CD1c-positive myeloid dendritic cell (primary cell): ENCODE results near the gene ANKRD1.
"Not testable (repeated sequence)": the region's sequence is repeated elsewhere in the genome, so short reads cannot be mapped to it uniquely, and the experiment has no call there.

Source experiments
- DNase-seq: peaks from one replicate; pipeline ENCODE4 v3.0.0-alpha.2; 2016; ENCODE audit errors: extremely low spot score

ANKRD1 gene

DNA sequence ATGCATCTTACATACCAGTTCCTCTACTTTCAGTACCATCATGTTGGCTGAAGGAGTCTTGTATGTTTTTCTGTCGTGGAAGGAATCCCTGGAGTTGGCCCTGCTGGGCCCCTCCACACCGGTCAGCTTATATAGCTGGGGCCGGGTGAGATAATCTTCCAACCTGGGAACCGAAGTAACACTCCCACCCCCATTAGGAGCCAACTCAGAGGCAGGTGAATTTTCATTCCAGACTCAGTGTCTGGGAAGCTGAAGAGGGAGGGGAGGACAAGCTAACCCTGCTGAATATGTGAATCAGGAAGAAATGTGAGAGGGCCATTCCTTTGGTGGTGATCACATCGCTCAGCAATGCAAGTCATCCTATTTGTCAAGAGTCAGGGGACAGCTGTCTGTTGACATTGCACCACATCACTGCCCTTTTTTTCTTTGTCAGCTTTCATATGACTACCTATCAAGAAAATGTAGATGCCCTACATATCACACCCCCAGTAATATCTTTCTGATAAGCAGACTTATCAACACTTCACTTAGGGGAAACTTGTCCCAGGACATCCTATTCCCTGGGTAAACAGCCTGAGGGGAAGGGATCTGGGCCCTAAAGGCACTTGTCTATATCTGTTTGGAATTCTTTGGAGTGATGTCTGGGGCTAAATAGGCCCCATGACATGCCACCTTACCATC is at the start of gene ANKRD1:
Gene ANKRD1, minus strand, starts transcription at position 102 of the 681 bp plus-strand sequence. Its CDS starts 60 bp downstream, at position 42.
- DNase-seq = no peak

DNA sequence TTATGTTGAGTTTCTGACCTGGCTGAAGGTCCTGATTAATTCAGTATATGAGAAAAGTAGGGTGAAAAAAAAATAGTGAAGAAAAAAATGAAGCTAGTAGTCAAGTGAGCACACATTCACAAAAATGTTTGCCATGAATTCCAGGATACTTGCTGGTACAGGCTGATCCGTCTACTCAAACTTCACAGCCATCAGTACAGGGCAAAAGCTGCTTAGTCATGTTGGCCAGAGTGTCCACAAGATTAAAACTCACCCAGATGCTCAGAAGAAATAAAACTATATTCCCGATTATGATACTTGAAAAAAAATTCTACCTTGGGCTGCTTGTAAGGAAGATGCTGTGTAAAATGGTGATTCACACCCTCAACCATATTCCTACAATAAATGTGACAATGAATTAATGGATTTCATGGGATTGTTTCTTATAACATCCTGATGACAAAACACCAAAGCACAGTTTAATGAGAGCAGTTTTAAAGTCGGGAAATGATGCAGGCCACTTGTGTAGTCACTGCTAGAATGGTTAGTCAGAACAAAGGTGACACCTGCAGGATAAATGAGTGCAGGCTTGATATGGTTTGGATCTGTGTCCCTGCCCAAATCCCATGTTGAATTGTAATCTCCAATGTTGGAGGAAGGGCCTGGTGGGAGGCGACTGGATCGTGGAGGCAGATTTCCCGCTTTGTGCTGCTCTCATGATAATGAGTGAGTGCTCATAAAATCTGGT is 49.2 kb upstream of the ANKRD1 start:
- DNase-seq = no peak

DNA sequence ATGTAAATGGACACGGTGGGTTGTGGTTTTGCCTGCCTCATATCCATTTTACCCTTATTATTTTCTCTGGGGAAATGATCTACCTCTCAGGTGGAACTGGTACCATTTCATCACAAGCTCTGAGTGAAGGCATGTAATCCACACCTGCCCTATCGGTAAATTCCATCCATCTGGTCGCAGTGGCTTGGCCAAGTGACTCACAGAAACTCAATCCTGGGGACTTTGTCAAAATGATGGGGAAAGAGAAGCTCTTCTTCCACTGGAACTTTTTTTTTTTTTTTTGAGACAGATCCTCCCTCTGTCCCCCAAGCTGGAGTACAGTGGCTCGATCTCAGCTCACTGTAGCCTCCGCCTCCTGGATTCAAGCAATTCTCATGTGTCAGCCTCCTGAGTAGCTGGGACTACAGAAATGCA is 48.2 kb upstream of the ANKRD1 start:
- no peak for DNase-seq

DNA sequence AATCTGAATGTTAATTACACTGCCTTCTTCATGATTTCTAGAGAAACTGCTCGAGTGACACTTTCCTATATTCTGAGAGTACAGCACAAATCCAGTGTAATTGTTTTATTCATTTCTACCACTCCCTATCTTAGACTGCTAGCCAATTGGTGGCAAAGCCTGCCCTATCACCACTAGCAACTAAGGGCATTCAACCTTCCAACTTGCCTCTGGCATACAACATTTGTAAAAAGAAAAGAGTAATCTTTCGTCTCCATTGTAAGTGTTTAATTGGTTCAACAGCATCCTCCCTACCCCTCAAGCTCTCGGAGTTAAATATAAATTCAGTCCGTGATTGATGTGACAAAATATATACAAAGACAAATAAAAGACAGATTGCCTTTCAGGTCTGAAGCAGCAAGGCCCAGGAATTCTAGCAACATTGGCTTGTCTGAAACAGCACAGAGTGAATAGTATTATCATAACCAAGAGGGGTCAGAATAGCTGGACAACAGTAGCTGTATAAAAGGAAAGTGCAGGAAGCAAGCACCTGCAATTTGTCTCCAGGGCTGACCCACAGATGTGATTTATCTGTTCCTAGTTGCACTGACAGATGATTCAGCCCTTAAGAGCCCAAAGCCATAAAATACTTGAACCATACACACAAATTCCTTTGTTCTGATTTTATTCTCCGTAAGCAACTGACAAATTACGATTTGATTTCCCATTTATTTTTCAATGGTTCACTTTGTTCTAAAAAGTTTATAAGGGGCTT is 47.6 kb upstream of the ANKRD1 start:
- DNase-seq = no peak

DNA sequence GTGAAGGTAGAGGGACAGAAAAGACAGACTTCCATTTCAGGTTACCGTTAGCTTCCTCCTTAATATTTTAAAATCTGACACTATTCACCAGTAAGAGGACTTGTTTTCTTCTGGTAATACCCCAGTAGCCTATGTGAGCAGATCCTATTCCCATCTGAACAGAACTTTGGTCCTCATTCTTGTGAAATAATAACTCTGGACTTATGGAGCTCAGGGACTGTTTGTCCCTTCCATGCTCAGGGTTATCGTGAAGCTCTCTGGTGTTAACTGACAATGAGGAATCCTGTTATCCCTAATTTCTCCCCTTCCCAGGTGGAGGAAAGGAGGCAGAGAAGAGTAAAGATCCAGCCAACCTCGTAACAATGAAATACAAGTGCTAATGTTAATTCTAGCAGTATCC is 47.0 kb upstream of the ANKRD1 start:
- DNase-seq = no peak

DNA sequence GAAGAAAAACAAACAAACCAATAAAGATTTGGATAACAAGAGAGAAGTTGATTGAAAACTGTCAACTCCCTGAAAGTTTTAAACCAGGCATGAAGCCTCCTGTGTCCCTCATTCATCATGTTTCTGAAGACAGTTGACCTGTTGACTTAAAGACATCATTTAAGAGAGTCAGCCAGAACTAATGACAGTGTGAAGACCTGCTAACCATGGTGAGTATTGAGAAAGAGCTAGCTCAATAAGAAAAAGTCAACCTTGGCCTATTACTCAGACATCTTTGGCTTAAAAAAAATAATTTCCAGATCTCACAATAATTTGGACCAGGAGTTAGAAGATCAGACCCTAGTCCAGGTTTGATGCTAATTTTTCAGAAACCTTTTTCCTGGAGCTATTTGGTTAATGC is 45.3 kb upstream of the ANKRD1 start:
- no peak for DNase-seq

DNA sequence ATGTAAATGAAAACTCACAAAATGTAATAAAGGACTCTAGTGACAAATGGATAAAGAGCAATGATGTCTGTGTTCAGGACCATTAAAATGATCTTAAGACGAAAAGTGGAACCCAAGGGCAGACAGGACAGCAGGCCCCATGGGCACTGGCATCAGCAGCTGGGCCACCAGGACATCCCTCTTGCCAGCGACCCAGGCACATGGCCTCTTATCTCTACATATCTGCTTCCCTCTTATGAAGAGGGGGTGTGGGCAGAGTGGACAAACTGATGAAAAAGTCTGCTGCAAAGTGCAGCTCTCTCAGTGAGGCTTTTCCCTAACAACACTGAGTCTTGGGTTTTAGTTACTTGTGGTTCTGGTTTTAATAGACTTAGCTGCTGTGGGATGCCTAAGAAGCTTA is 44.8 kb upstream of the ANKRD1 start:
- DNase-seq = no peak

DNA sequence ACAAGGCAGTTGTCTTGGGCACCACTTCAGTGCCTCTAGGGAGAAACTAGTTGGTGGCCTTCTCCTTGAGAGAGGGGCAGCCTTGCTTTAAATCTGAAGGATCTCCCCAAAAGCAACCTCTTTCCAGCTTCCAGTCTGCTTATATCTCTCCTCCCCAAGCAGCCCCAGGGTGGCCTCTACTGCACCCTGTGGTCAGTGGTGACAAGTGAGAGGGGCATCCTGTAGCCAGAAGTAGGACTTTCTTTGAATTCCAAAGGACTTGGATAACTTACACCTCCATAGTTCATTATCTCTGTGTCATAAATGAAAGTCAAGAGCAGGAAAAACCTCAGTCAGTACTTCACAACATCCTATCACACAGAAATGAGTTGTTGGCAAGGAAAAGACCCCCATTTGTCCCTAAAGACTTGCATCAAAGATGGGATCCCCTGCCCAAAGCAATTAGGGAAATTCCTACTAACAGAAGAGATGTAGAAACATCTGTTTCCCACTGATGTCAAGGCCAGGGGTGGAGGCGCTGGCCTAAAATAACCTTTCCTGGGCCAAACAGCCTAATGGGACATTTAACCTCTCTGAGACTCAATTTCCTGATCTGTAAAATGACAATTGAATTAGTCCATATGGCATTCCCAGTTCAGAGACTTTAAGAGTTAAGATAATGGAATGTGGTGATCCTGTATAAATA is 44.0 kb upstream of the ANKRD1 start:
- DNase-seq = no peak

DNA sequence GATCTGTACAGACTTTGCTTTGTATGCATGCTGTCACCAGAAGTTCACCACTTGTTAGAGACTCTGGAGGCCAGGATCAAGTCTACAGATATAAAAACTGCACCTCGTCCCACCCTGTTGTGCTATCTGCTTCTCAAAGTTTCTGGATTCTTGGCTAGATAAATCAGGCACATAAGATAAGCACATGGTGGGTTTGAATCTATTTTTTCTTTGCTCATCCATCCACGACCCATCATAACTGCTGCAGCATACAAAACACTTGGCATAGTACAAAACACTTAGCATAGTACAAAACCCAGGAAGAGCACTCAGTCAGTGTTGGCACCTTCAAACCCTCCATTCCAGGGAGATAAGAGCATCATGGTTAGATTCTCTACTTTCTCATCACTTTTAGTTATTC is 42.4 kb upstream of the ANKRD1 start:
- no peak for DNase-seq

DNA sequence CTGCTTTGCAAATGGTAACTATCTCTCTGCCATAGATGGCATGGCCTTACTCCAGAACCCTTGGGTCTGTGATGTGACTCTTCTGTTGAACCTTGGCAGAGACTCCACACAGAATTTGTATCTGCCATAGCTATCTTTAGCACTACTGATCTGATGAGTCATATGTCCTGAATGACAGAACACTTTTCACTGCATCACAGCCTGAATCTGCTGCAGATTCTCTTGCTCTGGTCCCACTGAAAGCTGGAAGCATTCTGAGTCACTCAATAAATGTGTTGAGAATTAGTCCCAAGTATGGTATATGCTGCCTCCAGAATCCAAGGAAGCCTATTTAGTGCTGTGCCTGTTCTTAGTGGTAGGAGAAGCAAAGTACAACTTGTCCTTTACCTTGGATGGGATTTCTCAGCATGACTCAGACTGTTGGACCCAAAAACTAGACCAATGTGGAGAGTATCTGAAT is 39.5 kb upstream of the ANKRD1 start:
- no peak for DNase-seq

DNA sequence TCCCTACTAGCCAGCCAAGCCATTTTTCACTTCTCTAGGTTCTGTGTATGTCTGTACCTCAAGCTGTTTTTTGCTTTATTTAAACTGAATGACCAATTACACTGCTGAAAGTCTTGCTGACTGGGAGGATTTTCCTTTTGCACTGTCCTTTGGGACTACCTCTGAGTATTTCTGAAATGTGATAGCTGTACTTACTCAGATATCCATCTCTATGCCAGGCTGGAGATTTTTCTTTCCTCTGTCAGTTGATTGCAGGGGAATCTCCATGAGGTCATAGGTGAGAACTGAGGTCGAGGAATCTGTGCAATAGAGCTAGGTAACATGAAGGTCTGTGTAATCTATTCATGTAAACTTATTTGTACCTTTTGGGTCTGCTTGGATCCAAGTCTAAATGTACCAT is 38.9 kb upstream of the ANKRD1 start:
- no peak for DNase-seq

DNA sequence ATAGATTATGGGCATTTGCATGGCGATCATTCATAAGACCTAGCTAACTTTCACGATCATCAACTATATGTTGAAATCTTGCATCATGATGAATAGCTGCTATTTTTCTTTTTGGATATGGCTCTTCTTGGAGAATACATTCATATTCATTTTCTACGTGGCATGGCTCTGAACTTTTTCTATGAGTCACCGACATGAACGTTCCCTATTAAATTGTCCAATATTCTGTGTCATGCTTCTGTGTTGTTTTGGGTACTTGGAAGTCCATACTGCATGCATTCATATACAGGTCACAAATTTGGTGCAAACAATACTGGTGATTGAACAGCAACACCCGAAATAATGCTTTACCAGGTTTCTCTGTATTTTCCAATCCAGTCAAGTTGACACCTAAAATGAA is 37.9 kb upstream of the ANKRD1 start:
- no peak for DNase-seq

DNA sequence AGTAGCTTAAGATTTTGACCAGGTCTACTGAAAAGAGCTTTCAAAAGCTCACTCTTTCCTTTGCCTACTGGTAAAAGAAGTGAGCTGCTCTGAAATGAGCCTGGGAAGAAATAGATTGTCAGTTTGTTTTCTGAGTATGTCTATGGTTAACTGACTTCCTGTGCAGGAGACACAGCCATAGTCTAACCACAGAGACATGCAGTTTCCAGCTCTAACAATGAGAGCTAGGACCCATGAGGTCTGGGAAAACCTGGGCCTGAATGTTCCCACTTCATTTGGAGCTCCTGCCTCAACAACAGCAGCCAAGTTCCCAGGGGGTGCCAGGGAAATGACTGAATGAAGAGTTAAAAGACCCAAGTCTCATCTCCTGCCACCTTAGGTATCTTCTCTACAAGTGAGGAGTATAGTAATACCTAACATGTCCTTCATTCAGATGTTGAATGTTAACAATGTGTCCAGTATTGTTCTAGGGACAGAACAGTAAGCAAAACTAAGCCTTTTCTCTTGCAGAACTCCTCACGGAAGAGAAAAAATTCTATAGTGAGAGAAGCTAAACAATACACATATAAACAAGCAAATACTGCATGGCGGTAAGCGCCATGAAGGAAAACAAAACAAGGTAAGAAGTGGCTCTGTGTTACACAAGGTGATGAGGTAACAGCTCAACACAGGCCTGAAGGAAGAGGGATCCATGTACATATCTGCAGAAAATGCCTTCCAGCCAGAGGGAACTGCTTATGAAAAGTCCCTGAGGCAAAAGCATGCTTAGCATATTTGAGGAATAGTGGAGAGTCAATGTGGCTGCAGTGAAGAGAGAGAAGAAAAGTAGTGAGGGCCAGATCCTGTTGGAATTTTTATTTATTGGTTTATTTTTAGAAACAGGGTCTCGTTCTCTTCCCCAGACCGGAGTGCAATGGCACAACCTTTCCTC is 26.4 kb upstream of the ANKRD1 start:
- no peak for DNase-seq

DNA sequence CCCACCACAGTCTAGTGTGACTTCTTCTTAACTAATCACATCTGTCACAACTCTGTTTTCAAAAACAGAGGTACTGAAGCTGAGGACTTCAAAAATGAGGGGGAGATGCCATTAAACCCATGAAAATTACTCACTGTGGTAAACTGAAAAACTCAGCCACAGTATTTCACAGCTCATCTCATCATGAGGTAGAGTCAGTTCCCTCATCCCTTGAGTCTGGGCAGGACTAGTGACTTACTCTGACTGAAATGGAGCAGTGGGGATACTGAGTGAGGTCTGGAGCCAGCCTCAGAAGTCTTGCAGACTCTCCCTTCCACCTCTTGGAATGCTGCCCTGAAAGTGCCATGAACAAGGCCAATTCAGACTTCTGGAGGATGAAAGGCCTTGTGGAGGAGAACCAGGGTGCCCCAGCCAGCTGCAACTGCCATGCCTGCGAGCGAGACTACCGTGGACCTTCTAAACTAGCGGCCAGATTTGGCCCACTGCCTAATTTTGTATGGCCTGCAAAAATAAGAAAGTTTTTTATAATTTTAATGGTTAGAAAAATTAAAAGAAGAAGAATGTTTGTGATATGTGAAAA is 24.7 kb upstream of the ANKRD1 start:
- DNase-seq = no peak

DNA sequence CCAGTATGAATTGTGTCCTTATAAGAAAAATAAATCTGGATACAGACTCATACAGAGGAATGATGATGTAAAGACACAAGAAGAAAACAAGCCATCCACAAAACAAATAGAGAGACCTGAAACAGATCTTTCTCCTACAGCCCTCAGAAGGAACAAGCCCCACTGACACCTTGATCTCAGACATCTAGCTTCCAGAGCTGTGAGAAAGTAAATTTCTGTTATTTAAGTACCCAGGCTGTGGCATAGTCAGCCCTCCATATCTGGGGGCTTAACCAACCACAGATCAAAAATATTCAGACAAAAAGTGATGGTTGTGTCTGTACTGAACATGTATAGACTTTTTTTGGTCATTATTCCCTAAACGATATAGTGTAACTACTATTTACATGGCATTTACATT is 23.9 kb upstream of the ANKRD1 start:
- no peak for DNase-seq

DNA sequence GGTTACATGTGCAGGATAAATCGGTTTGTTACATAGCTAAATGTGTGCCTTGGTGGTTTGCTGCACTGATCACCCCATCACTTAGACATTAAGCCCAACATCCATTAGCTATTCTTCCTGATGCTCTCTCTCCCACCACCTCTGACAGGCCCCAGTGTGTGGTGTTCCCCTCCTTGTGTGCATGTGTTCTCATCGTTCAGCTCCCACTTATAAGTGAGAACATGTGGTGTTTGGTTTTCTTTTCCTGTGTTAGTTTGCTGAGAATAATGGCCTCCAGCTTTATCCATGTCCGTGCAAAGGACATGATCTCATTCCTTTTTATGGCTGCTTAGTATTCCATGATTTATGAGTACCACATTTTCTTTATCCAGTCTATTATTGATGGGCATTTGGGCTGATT is 22.1 kb upstream of the ANKRD1 start:
- DNase-seq = not testable (repeated sequence)

DNA sequence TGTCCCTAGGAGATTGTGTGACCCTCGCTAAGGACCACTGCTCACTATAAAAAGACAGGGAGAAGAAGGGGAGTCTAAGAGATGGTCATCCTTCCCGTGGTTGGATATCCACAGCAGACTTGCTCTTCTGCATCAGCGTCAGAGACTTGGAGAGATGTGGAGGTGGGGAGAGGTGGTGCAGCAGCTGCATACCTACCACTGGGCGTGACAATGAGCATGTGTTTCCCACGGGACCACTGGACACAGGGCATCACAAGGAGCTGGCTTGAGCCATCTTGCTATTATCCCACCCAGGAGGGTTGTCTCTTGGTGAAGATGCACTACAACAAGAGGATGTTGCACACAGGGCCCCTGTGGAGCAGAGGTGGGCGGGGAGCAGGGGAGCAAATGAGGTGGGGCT is 18.8 kb upstream of the ANKRD1 start:
- DNase-seq = no peak

DNA sequence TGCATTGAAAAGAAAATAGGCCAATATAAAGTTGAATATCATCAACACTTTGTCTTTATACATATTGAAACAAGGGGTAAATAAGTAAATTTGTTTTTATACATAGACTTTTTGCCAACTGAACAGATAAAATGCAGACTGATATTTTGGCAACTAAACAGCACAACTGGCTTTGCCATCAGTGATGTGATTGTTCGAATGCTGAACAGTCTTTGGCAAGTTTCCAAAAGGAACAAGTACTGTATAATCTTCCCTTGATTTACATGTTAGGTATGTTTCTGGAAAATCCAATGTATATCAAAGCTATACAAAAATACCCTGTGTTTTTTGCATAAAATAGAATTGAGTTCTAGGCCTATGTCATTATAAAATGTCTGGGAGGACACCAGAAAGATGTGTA is 18.2 kb upstream of the ANKRD1 start:
- no peak for DNase-seq

DNA sequence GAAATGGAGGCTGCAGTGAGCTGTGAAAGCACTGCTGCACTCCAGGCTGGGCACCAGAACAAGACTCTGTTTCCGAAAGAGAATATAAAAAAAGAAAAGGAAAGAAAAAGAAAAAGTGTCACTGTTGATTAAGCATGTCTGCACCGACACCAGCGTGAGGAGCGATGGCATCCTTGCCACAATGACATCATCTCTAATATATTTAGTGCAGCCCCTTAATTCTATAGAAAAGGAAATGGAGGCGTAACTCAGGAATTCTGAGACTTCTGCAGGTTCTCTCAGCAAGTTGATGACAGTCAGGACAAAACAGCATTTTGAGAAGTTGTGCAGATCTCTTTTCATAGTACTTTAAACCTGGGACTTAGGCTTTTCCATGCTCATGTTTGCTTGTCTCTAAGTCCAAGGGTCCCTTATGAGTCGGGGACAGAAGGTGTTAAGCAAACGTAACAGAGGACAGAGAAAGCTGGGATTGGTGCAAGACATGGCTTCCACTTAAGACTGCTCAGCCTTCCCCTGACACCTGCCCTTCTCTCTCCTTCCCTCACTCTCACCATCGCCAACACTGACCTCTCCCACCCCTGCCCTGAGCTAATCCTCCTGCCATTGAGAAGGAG is 16.9 kb upstream of the ANKRD1 start:
- DNase-seq = no peak

DNA sequence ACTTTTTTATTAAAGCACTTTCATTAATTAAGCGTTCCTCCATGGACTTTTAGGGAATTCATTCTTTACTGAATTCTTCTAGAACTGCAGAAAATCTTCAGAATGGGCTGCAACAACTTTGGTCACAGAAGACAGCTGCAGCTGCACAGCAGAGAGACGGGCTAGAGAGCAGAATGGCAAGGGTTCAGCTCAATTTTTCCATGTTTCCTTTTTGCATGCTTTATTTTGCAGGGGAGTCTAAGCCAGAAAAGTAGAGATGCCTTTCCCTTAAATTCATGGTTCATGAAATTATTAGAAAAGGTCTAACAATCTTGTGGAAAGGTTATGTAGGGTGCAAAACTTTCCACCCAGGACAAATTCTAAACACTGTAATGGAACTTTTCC is 15.4 kb upstream of the ANKRD1 start:
- no peak for DNase-seq
